GM12878 (cell line): ENCODE results near the gene ARAF.

Experiments used
- ASH2L ChIP-seq: fragments of 300-600, 200-600 bp; sonication (generic); IDR thresholded peaks from 2 replicates; pipeline ENCODE4 v1.6.1; 2017; ENCODE audit warnings: low read depth, mild to moderate bottlenecking, borderline replicate concordance
- CHD2 ChIP-seq: IDR thresholded peaks from 2 replicates; pipeline ENCODE4 v1.6.1; 2011; ENCODE audit warnings: low read depth, low read length, improper control_type of control experiment, borderline replicate concordance
- EZH2 ChIP-seq: IDR thresholded peaks from 2 replicates; pipeline ENCODE4 v1.6.1; 2012; ENCODE audit warnings: low read depth, mild to moderate bottlenecking, control low read depth, inconsistent platforms, low read length, borderline replicate concordance; ENCODE audit not compliant: control insufficient read depth
- NFIC ChIP-seq: IDR thresholded peaks from 2 replicates; pipeline ENCODE4 v1.6.1; 2012; ENCODE audit warnings: low read depth, mild to moderate bottlenecking, inconsistent platforms, low read length, moderate library complexity
- POLR2A ChIP-seq: IDR thresholded peaks from 2 replicates; pipeline ENCODE4 v1.6.1; 2011; ENCODE audit warnings: low read depth, mild to moderate bottlenecking, low read length
- SPI1 ChIP-seq: IDR thresholded peaks from 2 replicates; pipeline ENCODE4 v1.6.1; 2011; ENCODE audit warnings: low read depth, mild to moderate bottlenecking, low read length, moderate library complexity, borderline replicate concordance; ENCODE audit not compliant: insufficient read depth
- SRF ChIP-seq, 2 experiments: IDR thresholded peaks; 2 replicates each; pipeline ENCODE4 v1.6.1; 2011; ENCODE audit warnings: low read depth in 2 of 2, low read length in 2 of 2, mild to moderate bottlenecking in 1 of 2, moderate library complexity in 1 of 2
- ZNF384 ChIP-seq: IDR thresholded peaks from 2 replicates; pipeline ENCODE4 v1.6.1; 2012; ENCODE audit warnings: low read depth, mild to moderate bottlenecking, low read length, improper control_type of control experiment, borderline replicate concordance
- TF ChIP-seq, protein P1 (sequence below): fragments of 450-650 bp; IDR thresholded peaks from 2 replicates; pipeline ENCODE4 v1.6.1; 2016; ENCODE audit warnings: mild to moderate bottlenecking
- TF ChIP-seq, protein P2 (sequence below): IDR thresholded peaks from 2 replicates; pipeline ENCODE4 v1.6.1; 2011; ENCODE audit warnings: borderline replicate concordance, low read depth, mild to moderate bottlenecking, moderate library complexity, mixed read lengths, low read length; ENCODE audit not compliant: insufficient read depth; ENCODE audit errors: extremely low read length
- TF ChIP-seq, protein P3 (sequence below): IDR thresholded peaks from 2 replicates; pipeline ENCODE4 v1.6.1; 2012; ENCODE audit warnings: mild to moderate bottlenecking, low read depth, low read length
- TF ChIP-seq, protein P4 (sequence below): fragments of 450-650 bp; IDR thresholded peaks from 2 replicates; pipeline ENCODE4 v1.6.1; 2017; ENCODE audit warnings: mild to moderate bottlenecking
- TF ChIP-seq, protein P5 (sequence below), 3 experiments: IDR thresholded peaks in 2 of 3; conservative IDR thresholded peaks in 1 of 3; 2 replicates each; pipeline ENCODE4 v1.5.1; 2011; ENCODE audit warnings: low read depth in 3 of 3, low read length in 3 of 3, mild to moderate bottlenecking in 3 of 3, control low read depth in 2 of 3, moderate library complexity in 2 of 3, inconsistent platforms in 1 of 3, mixed read lengths in 1 of 3; ENCODE audit not compliant: control insufficient read depth in 2 of 3, insufficient read depth in 1 of 3; ENCODE audit errors: extremely low read depth in 1 of 3

DNA sequence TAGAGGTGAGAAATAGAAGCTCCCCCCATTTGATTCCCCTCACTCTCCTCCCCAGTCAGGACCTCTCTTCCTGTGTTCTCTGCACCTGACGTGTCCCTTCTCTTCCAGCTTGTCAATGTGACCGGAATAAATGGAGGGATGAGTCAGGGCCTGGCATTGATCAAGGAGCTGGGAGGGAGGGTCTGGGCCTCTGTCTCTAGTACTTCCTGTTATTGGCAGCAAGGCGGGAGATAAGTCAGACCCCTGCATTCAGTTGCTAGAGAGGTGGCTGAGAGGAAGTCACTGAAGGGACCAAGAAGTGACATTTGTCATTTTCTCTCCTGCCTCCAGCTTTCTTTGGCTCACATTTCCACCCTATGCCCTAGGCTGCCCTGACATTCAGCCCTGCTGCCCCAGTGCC is 42.9 kb upstream of the ARAF start:
- no peak for TF ChIP-seq ZNF384
- TF ChIP-seq, protein P1, sequence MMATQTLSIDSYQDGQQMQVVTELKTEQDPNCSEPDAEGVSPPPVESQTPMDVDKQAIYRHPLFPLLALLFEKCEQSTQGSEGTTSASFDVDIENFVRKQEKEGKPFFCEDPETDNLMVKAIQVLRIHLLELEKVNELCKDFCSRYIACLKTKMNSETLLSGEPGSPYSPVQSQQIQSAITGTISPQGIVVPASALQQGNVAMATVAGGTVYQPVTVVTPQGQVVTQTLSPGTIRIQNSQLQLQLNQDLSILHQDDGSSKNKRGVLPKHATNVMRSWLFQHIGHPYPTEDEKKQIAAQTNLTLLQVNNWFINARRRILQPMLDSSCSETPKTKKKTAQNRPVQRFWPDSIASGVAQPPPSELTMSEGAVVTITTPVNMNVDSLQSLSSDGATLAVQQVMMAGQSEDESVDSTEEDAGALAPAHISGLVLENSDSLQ = no peak
- no peak for TF ChIP-seq CHD2
- TF ChIP-seq, protein P2, sequence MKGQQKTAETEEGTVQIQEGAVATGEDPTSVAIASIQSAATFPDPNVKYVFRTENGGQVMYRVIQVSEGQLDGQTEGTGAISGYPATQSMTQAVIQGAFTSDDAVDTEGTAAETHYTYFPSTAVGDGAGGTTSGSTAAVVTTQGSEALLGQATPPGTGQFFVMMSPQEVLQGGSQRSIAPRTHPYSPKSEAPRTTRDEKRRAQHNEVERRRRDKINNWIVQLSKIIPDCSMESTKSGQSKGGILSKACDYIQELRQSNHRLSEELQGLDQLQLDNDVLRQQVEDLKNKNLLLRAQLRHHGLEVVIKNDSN = no peak
- TF ChIP-seq, protein P3, sequence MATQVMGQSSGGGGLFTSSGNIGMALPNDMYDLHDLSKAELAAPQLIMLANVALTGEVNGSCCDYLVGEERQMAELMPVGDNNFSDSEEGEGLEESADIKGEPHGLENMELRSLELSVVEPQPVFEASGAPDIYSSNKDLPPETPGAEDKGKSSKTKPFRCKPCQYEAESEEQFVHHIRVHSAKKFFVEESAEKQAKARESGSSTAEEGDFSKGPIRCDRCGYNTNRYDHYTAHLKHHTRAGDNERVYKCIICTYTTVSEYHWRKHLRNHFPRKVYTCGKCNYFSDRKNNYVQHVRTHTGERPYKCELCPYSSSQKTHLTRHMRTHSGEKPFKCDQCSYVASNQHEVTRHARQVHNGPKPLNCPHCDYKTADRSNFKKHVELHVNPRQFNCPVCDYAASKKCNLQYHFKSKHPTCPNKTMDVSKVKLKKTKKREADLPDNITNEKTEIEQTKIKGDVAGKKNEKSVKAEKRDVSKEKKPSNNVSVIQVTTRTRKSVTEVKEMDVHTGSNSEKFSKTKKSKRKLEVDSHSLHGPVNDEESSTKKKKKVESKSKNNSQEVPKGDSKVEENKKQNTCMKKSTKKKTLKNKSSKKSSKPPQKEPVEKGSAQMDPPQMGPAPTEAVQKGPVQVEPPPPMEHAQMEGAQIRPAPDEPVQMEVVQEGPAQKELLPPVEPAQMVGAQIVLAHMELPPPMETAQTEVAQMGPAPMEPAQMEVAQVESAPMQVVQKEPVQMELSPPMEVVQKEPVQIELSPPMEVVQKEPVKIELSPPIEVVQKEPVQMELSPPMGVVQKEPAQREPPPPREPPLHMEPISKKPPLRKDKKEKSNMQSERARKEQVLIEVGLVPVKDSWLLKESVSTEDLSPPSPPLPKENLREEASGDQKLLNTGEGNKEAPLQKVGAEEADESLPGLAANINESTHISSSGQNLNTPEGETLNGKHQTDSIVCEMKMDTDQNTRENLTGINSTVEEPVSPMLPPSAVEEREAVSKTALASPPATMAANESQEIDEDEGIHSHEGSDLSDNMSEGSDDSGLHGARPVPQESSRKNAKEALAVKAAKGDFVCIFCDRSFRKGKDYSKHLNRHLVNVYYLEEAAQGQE = no peak
- TF ChIP-seq NFIC = no peak
- TF ChIP-seq EZH2 = no peak
- no peak for TF ChIP-seq SPI1
- TF ChIP-seq POLR2A = no peak
- no peak for TF ChIP-seq SRF (IDR thresholded peaks at IDR 0.05; ENCODE audit: low read depth in 2 of 2, low read length in 2 of 2)
- TF ChIP-seq ASH2L = no peak
- TF ChIP-seq, protein P4, sequence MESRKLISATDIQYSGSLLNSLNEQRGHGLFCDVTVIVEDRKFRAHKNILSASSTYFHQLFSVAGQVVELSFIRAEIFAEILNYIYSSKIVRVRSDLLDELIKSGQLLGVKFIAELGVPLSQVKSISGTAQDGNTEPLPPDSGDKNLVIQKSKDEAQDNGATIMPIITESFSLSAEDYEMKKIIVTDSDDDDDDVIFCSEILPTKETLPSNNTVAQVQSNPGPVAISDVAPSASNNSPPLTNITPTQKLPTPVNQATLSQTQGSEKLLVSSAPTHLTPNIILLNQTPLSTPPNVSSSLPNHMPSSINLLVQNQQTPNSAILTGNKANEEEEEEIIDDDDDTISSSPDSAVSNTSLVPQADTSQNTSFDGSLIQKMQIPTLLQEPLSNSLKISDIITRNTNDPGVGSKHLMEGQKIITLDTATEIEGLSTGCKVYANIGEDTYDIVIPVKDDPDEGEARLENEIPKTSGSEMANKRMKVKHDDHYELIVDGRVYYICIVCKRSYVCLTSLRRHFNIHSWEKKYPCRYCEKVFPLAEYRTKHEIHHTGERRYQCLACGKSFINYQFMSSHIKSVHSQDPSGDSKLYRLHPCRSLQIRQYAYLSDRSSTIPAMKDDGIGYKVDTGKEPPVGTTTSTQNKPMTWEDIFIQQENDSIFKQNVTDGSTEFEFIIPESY = no peak
- TF ChIP-seq, protein P5, sequence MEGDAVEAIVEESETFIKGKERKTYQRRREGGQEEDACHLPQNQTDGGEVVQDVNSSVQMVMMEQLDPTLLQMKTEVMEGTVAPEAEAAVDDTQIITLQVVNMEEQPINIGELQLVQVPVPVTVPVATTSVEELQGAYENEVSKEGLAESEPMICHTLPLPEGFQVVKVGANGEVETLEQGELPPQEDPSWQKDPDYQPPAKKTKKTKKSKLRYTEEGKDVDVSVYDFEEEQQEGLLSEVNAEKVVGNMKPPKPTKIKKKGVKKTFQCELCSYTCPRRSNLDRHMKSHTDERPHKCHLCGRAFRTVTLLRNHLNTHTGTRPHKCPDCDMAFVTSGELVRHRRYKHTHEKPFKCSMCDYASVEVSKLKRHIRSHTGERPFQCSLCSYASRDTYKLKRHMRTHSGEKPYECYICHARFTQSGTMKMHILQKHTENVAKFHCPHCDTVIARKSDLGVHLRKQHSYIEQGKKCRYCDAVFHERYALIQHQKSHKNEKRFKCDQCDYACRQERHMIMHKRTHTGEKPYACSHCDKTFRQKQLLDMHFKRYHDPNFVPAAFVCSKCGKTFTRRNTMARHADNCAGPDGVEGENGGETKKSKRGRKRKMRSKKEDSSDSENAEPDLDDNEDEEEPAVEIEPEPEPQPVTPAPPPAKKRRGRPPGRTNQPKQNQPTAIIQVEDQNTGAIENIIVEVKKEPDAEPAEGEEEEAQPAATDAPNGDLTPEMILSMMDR (IDR thresholded peaks at IDR 0.05 in 2 of 3, conservative IDR thresholded peaks at IDR 0.05 in 1 of 3; ENCODE audit: control insufficient read depth in 2 of 3, extremely low read depth in 1 of 3, insufficient read depth in 1 of 3, low read depth in 3 of 3, low read length in 3 of 3) = no peak
